CD8-positive, alpha-beta memory T cell (primary cell): ENCODE results near the gene STUM. TPM values are rescaled to one million over a fixed set of nuclear protein-coding genes. Genes with fewer than 3 reads are reported as not detected.

Source experiments
- CTCF ChIA-PET: fragments of 350-600 bp; sonication (Branson Sonifier 250); formaldehyde crosslinking; loops from one replicate; lab custom pipeline; 2021; ENCODE audit warnings: antibody characterized with exemption; lab: Charles Lee
- POLR2A ChIA-PET: fragments of 350-600 bp; sonication (Branson Sonifier 250); formaldehyde crosslinking; loops from one replicate; lab custom pipeline; 2021; ENCODE audit warnings: antibody characterized with exemption; lab: Charles Lee
- DNase-seq, 5 donors: peaks; one replicate each; pipeline versions ENCODE4 v3.0.0 to v3.0.0-alpha.2; 2020 to 2022; ENCODE audit warnings: mixed read lengths in 1 of 5
- H3K27ac ChIP-seq: one replicate; pipeline ENCODE4 v1.7.0; 2013; ENCODE audit warnings: low read depth, mild to moderate bottlenecking, low read length, moderate library complexity
- H3K27me3 ChIP-seq: 2 replicates; pipeline ENCODE4 v1.7.0; 2013; ENCODE audit warnings: low read length, mild to moderate bottlenecking; ENCODE audit not compliant: insufficient read depth, poor library complexity, severe bottlenecking
- H3K36me3 ChIP-seq: 2 replicates; pipeline ENCODE4 v1.7.0; 2013; ENCODE audit warnings: mild to moderate bottlenecking, low read length, moderate library complexity; ENCODE audit not compliant: insufficient read depth
- H3K4me1 ChIP-seq: 2 replicates; pipeline ENCODE4 v1.7.0; 2013; ENCODE audit warnings: mild to moderate bottlenecking, low read length, moderate library complexity; ENCODE audit not compliant: insufficient read depth
- H3K4me3 ChIP-seq: 2 replicates; pipeline ENCODE4 v1.7.0; 2013; ENCODE audit warnings: mild to moderate bottlenecking, low read length
- H3K9me3 ChIP-seq: 2 replicates; pipeline ENCODE4 v1.7.0; 2013; ENCODE audit warnings: mild to moderate bottlenecking, low read length
- H3K27ac Mint-ChIP-seq, 8 donors: one replicate each; pipeline ENCODE4 v1.8.0; 2020 to 2021; ENCODE audit warnings: mixed read lengths in 8 of 8, mild to moderate bottlenecking in 6 of 8, inconsistent platforms in 3 of 8, moderate library complexity in 3 of 8
- H3K27me3 Mint-ChIP-seq, 2 donors: one replicate each; pipeline ENCODE4 v1.8.0; 2020 to 2021; ENCODE audit warnings: mixed read lengths in 2 of 2, mild to moderate bottlenecking in 1 of 2, moderate library complexity in 1 of 2
- H3K36me3 Mint-ChIP-seq, 3 donors: one replicate each; pipeline ENCODE4 v1.8.0; 2020 to 2021; ENCODE audit warnings: mixed read lengths in 3 of 3, inconsistent platforms in 1 of 3, mild to moderate bottlenecking in 1 of 3
- H3K4me1 Mint-ChIP-seq, 3 donors: one replicate each; pipeline ENCODE4 v1.8.0; 2020 to 2021; ENCODE audit warnings: mixed read lengths in 3 of 3, inconsistent platforms in 1 of 3, mild to moderate bottlenecking in 1 of 3
- H3K4me3 Mint-ChIP-seq, 7 donors: one replicate each; pipeline ENCODE4 v1.8.0; 2020 to 2021; ENCODE audit warnings: mixed read lengths in 7 of 7, mild to moderate bottlenecking in 6 of 7, moderate library complexity in 4 of 7, inconsistent platforms in 2 of 7
- H3K9me3 Mint-ChIP-seq, 5 donors: one replicate each; pipeline ENCODE4 v1.8.0; 2020 to 2022; ENCODE audit warnings: mixed read lengths in 5 of 5, mild to moderate bottlenecking in 3 of 5, moderate library complexity in 2 of 5, inconsistent platforms in 1 of 5
- polyA plus RNA-seq: library from polyadenylated mRNA; unstranded; fragments of 300-500 nt; fragmentation: Illumina TruSeq; gene quantifications from one replicate; pipeline ENCODE4 v1.2.3, GENCODE V29; 2021
- total RNA-seq, 2 experiments: library from RNA; stranded (reverse); gene quantifications; one replicate each; pipeline ENCODE4 v1.2.3, GENCODE V29; 2021

Gene STUM
- total and polyA plus RNA-seq, 3 experiments from 2014 or later, result 0.13 TPM; not detected in 2

DNA sequence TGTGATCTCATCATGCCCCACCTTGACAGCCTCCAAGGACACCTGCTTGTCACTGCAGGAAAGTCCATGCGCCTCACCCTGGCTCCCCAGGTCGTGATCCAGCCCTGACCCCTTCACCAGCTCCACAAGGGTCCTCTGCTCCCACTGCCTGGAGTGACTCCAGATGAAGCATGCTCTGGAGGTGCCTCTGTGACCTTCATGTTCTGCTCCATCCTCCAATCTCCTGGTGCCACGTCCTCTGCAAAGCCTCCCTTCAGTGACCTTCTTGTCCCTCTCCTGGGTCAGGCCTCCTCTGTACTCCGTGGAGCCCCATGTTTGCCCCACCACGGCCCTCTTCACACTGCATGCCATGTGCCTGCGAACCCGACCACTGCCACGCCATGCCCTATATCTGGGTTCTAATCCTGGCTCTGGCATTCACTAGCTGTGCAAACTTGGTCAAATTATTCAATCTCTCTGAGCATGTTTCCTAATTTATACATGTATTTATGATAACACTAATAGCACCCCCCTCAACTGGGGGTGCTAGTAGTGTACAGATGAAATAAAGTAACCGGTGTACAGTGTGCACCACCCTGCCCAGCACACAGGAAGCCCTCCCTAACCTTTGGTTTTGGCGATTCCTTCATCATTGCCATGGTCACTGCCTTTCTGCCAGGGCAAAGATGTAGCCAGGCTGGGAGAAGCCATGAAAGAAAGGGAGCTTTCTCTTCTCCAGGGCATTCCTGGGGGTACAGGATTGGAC is 77.4 kb downstream of the STUM start:
- H3K4me1 Mint-ChIP-seq, result peaks cover 12 to 20% (median 19%) of the 10 kb centered on the region in 3 donors
- Histone ChIP-seq H3K36me3 (no peaks in the 10 kb centered on the region), H3K9me3 (no peaks in the 10 kb centered on the region), H3K27me3 (no peaks in the 10 kb centered on the region), H3K4me1 (peaks cover 10% of the 10 kb centered on the region), H3K27ac (no peak overlapping the region), H3K4me3 (peak overlapping the region; percentile 45)
- peak in 1 of 5 donors; percentile 36 for DNase-seq
- H3K9me3 Mint-ChIP-seq, result no peaks in the 10 kb centered on the region
- CTCF ChIA-PET, result interaction anchor here (0.7 to 4.9 kb wide), 28 partner anchors 9 to 330 kb away, joined by 3 to 47 read pairs (median 4); partner anchors contain the start of gene PARP1
- peaks cover 6 to 19% (median 7%) of the 10 kb centered on the region in 3 donors for H3K36me3 Mint-ChIP-seq
- POLR2A ChIA-PET, result no interaction called here
- H3K27ac Mint-ChIP-seq, result peak overlapping the region in 4 of 8 donors; percentile 11 to 72 (median 41)
- H3K4me3 Mint-ChIP-seq, result peak overlapping the region in 6 of 7 donors; percentile 63 to 80 (median 74)
- peaks cover 0 to 7% of the 10 kb centered on the region in 2 donors for H3K27me3 Mint-ChIP-seq

GRCh38 chr1:226626577-226626956 is 78.0 kb downstream of the STUM start:
- no peak overlapping the region for H3K27ac ChIP-seq
- peak overlapping the region; percentile 45 for H3K4me3 ChIP-seq
- H3K9me3 ChIP-seq, result no peaks in the 10 kb centered on the region
- peaks cover 3 to 25% (median 9%) of the 10 kb centered on the region in 3 donors for H3K36me3 Mint-ChIP-seq
- H3K27me3 ChIP-seq, result no peaks in the 10 kb centered on the region
- DNase-seq, result peak; percentile 65 to 84 (median 67)
- peaks cover 12 to 20% (median 19%) of the 10 kb centered on the region in 3 donors for H3K4me1 Mint-ChIP-seq
- peak overlapping the region in 6 of 7 donors; percentile 63 to 80 (median 74) for H3K4me3 Mint-ChIP-seq
- peaks cover 0 to 7% of the 10 kb centered on the region in 2 donors for H3K27me3 Mint-ChIP-seq
- peaks cover 10% of the 10 kb centered on the region for H3K4me1 ChIP-seq
- peak overlapping the region in 6 of 8 donors; percentile 11 to 72 (median 16) for H3K27ac Mint-ChIP-seq
- H3K36me3 ChIP-seq, result no peaks in the 10 kb centered on the region
- H3K9me3 Mint-ChIP-seq, result no peaks in the 10 kb centered on the region
- ChIA-PET CTCF (interaction anchor here (0.7 to 4.9 kb wide), 28 partner anchors 9 to 330 kb away, joined by 3 to 47 read pairs (median 4); partner anchors contain the start of gene PARP1), POLR2A (no interaction called here)

- Histone ChIP-seq H3K36me3 (peaks cover 2% of the 10 kb centered on the region), H3K4me1 (peaks cover 10% of the 10 kb centered on the region), H3K27me3 (no peaks in the 10 kb centered on the region), H3K4me3 (no peak overlapping the region), H3K9me3 (no peaks in the 10 kb centered on the region), H3K27ac (no peak overlapping the region)
- peaks cover 0 to 7% of the 10 kb centered on the region in 2 donors for H3K27me3 Mint-ChIP-seq
- H3K4me3 Mint-ChIP-seq, result no peak overlapping the region
- peak in 1 of 5 donors; percentile 10 for DNase-seq
- H3K27ac Mint-ChIP-seq, result peak overlapping the region in 5 of 8 donors; percentile 14 to 72 (median 60)
- peaks cover 13 to 21% (median 20%) of the 10 kb centered on the region in 3 donors for H3K4me1 Mint-ChIP-seq
- H3K36me3 Mint-ChIP-seq, result peaks cover 0 to 30% (median 11%) of the 10 kb centered on the region in 3 donors
- ChIA-PET CTCF (interaction anchor here (0.9 to 4.9 kb wide), 18 partner anchors 9 to 221 kb away, joined by 3 to 47 read pairs (median 5); partner anchors contain the start of gene PARP1), POLR2A (no interaction called here)
- no peaks in the 10 kb centered on the region for H3K9me3 Mint-ChIP-seq
Observed at GRCh38 chr1:226627050-226627755, 78.6 kb downstream of the STUM start.

GRCh38 chr1:226627924-226628611 is 79.5 kb downstream of the STUM start:
- Histone ChIP-seq H3K4me3 (no peak overlapping the region), H3K9me3 (no peaks in the 10 kb centered on the region), H3K36me3 (peaks cover 6% of the 10 kb centered on the region), H3K27me3 (no peaks in the 10 kb centered on the region), H3K27ac (no peak overlapping the region), H3K4me1 (peaks cover 15% of the 10 kb centered on the region)
- ChIA-PET CTCF (interaction anchor here (1.2 to 4.9 kb wide), 3 partner anchors 8 to 200 kb away, joined by 3 to 47 read pairs (median 11); no protein-coding TSS in a partner anchor), POLR2A (no interaction called here)
- no peak overlapping the region for H3K4me3 Mint-ChIP-seq
- DNase-seq, result peak in 1 of 5 donors; percentile 46
- H3K4me1 Mint-ChIP-seq, result peaks cover 19 to 29% (median 29%) of the 10 kb centered on the region in 3 donors
- H3K9me3 Mint-ChIP-seq, result no peaks in the 10 kb centered on the region
- H3K27ac Mint-ChIP-seq, result peak overlapping the region in 4 of 8 donors; percentile 2 to 85 (median 37)
- H3K27me3 Mint-ChIP-seq, result peaks cover 0 to 5% of the 10 kb centered on the region in 2 donors
- H3K36me3 Mint-ChIP-seq, result peaks cover 0 to 39% (median 13%) of the 10 kb centered on the region in 3 donors

DNA sequence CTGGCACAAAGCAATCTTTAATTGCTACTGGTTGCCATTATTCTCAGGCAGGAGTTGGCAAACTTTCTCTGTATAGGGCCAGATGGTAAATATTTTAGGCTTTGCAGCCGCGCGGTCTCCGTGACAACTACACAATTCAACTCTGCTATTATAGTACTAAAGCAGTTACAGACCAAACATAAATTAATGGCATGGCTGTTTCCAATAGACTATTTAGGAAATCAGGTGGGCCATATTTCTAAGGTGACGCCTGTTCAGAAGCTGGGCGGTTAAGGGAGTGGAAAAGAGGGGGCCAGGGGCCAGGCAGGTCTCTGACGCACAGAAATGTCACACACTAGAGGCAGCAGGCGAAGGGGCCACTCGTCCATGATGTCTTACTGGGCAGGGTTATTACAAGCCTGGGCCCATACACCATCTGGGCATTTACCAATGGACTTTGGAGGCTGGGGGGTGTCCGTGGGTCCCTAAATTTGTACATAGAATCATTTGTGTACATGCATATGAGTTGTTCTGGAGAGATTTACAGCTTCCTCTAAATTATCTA is 80.1 kb downstream of the STUM start:
- peaks cover 9% of the 10 kb centered on the region for H3K36me3 ChIP-seq
- H3K27ac ChIP-seq, result no peak overlapping the region
- H3K4me1 ChIP-seq, result peaks cover 21% of the 10 kb centered on the region
- Mint-ChIP-seq H3K4me3 (no peak overlapping the region), H3K27me3 (peaks cover 0 to 5% of the 10 kb centered on the region in 2 donors), H3K36me3 (peaks cover 0 to 45% (median 13%) of the 10 kb centered on the region in 3 donors), H3K9me3 (no peaks in the 10 kb centered on the region), H3K4me1 (peaks cover 25 to 35% (median 34%) of the 10 kb centered on the region in 3 donors), H3K27ac (peak overlapping the region in 5 of 8 donors; percentile 23 to 65 (median 28))
- DNase-seq, result peak in 1 of 5 donors; percentile 26
- ChIA-PET CTCF (interaction anchor here (1.2 to 4.9 kb wide), 2 partner anchors 108 to 199 kb away, joined by 3 to 47 read pairs; no protein-coding TSS in a partner anchor), POLR2A (no interaction called here)
- H3K27me3 ChIP-seq, result no peaks in the 10 kb centered on the region
- H3K4me3 ChIP-seq, result no peak overlapping the region
- no peaks in the 10 kb centered on the region for H3K9me3 ChIP-seq

DNA sequence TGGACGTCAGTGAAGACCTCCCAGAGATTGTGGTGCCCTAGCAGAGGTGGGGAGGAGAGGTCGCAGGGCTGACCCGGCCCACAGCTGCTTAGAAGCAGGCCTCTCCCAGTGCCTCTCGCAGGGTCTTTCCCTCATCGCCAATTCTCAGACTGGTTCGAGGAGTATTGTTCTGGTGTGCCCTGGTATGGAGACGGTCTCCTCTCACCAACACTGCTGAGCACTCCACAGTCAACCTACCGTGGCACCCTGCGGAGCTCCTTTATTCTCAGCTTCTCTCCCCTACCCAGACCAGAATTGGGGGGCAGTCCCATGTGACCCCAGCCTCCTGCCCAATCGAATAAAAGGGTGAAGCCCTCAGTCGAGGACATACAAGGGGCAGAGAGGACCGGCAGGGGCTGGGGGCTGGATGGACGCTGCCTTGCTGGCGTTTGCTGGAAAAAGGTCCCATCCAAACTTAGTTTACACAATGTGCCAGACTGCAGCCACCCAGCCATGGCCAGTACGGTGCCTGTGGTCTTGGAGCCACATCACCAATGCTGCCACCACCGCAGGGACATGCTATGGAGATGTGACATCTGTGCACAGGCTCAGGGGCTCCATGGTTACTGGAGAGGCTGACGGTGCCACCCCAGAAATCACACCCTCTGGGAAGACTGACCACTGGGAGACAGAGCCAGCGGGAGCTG is 80.8 kb downstream of the STUM start:
- Histone ChIP-seq H3K9me3 (no peaks in the 10 kb centered on the region), H3K4me1 (peaks cover 28% of the 10 kb centered on the region), H3K36me3 (peaks cover 11% of the 10 kb centered on the region), H3K27ac (no peak overlapping the region), H3K4me3 (no peak overlapping the region), H3K27me3 (no peaks in the 10 kb centered on the region)
- H3K36me3 Mint-ChIP-seq, result peaks cover 0 to 49% (median 13%) of the 10 kb centered on the region in 3 donors
- ChIA-PET POLR2A (no interaction called here), CTCF (interaction anchor here (1.2 to 4.9 kb wide), 3 partner anchors 107 to 199 kb away, joined by 3 to 47 read pairs (median 3); no protein-coding TSS in a partner anchor)
- H3K9me3 Mint-ChIP-seq, result no peaks in the 10 kb centered on the region
- peak overlapping the region in 3 of 8 donors; percentile 21 to 65 (median 23) for H3K27ac Mint-ChIP-seq
- peaks cover 27 to 40% (median 37%) of the 10 kb centered on the region in 3 donors for H3K4me1 Mint-ChIP-seq
- peaks cover 0 to 5% of the 10 kb centered on the region in 2 donors for H3K27me3 Mint-ChIP-seq
- peak in 1 of 5 donors; percentile 37 for DNase-seq
- no peak overlapping the region for H3K4me3 Mint-ChIP-seq
